Activated effector memory CD4-positive, alpha-beta T cell treated with anti-CD3 and anti-CD28 coated beads, Interleukin-2, amount 50 U/mL, for 16 hours (primary cell): ENCODE data around the gene EZH2.

ENCODE experiments used
- DNase-seq: peaks from one replicate; pipeline ENCODE4 v3.0.0-alpha.2; 2020

Gene EZH2

DNA sequence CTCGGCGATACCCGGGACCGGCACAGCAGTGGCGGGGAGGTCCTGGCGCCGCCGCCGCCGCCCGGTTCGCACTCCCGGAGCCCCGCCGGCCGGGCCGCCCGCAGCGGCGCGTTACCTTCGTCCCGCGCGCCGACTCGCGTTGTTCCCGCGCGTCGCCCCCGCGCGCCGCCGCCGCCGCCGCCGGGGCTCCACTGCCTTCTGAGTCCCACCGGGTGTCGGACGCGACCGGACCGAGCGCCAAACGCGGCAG, at the start of gene EZH2:
Gene EZH2 (minus strand): TSS at position 243 of the 250 bp plus-strand sequence. CDS start 36,993 bp downstream, outside the sequence.
- DNase-seq, result no peak

DNA sequence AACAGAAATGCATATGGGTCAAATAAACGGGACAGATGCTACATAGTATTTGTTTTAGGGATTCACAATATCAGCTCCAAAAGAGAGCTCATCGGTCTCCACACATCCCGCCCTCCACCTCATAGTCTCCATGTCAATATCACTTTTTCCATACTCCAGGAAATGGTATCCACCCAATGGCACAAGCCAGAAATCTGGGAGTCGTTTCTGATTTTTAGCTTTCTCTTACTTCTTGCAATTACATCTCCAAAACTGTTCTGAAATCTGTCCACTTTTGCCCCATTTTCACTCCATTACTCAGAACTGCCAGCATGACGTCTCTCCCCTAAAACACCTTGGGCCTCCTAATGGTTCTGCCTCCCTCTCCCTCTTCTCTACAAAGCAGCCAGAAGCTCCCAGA, 47.4 kb upstream of the EZH2 start:
- peak; percentile 3 for DNase-seq

DNA sequence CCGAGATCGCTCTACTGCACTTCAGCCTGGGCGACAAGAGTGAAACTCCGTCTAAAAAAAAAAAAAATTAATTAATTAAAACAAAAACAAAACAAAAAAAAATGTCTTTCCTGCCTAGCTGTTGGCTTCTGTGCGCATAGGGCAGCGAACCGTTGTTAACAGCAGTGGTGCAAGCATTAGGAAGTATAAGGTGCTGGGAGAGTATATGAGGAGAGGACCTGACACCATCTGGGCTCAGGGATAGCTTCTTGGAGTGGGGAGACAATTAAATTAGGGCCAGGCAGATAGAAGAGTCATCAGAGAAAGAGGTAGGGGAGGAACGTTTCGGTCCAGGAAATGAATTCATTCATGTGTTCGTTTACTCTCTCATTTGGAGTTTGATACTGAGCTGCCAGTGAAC, 46.2 kb upstream of the EZH2 start:
- peak; percentile 16 for DNase-seq

DNA sequence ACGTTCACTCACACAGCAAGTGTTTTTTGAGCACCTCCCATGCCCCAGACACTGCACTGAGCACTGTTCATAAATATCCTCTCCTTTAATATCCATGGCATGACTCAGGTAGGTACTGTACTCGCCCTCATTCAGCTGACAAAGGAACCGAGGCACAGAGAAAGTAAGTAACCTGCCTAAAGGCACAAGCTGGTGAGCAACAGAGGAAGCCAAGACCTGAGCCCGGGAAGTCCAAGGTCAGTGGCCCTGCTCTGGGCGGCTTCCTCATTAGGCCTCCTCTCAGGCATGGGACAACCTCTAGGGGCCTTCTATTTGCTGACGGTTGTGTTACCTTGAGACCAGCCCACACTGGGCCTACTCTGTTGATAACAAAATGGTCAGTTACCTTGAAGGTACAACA, 45.1 kb upstream of the EZH2 start:
- peak; percentile 21 for DNase-seq

DNA sequence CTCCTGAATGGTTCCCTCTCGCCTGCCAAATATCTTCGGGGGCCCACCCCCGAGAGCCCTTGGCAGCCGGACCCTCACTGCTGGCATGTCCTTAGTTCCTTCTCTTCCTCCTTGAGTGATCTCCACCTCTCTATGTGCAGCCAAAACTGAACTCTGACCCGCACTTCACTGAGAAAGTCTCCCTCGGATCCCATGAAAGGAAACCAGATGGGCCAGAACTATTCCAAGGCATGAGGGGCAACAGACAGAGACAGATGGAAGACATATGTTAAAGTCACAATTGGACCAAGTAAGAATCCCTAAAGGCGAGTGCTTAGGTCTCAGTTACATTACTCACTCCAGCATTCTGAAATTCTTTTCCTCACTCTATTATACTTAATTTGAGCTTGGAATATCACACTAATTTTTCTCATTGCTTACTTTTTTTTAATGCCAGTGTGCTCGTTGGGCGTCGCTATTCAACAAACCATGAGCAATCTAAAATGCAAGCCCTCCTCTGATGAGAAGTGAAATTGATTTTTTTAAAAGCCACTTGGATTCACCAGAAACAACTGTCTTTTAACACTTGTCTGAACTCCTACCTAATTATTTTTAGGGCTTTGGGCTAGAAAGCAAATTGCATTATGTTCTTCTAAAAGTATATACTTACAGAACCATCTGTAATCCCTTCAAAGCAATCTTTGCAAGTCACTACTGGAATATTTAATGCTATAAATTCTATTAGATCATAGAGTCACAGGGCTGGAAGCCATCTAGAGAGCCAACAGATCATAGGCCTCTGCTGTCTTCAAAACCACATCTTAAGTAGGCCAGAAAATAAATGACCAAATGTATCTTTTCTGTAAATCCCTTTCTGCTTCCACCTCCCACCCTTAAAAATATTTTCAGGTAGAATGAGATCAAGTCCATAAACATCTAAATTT, 43.3 kb upstream of the EZH2 start:
- peak; percentile 28 for DNase-seq

- DNase-seq, result peak; percentile 54
Measured at GRCh38 chr7:148925836-148926235, 41.7 kb upstream of the EZH2 start.

- no peak for DNase-seq
Measured at GRCh38 chr7:148924011-148924410, 39.9 kb upstream of the EZH2 start.

GRCh38 chr7:148921806-148922205, 37.7 kb upstream of the EZH2 start:
- peak; percentile 19 for DNase-seq

DNA sequence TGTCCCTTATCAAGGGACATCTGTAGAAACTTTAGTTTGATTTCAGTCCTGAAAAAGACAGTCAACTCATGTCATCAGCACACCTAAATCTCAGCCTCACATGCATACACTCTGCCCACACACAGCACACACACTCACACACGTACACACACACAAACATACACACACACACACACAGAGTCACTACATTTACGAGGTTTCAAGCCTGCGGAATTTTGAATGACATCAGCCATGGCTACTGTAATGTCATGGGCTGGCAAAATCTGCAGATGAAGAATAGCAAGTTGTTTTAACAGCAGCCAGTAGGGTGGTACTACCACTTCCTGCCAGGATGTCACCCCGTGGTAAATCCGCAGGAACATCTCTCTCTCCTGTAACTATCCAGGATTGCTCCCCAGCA, 37.1 kb upstream of the EZH2 start:
- peak; percentile 25 for DNase-seq

- no peak for DNase-seq
Measured at GRCh38 chr7:148919859-148920258, 35.8 kb upstream of the EZH2 start.

DNA sequence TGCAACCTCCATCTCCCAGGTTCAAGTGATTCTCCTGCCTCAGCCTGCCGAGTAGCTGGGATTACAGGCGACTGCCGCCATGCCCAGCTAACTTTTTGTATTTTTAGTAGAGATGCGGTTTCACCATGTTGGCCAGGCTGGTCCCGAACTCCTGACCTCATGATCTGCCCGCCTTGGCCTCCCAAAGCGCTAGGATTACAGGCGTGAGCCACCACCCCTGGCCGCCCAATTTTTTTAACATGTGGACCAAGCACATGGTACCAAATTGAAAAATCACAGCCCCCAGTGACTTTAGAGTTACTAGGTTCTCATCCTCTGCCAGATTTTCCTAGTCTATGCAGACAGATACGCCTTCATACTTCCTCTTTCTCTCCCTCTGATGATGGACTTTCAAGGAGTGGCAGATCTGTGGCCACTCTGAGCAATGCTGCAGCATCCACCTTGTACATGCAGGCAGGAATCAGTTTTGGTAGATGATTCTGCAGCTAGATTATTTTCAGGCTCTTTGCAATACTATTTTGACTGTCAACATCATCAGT, 34.0 kb upstream of the EZH2 start:
- DNase-seq, result peak; percentile 50

DNA sequence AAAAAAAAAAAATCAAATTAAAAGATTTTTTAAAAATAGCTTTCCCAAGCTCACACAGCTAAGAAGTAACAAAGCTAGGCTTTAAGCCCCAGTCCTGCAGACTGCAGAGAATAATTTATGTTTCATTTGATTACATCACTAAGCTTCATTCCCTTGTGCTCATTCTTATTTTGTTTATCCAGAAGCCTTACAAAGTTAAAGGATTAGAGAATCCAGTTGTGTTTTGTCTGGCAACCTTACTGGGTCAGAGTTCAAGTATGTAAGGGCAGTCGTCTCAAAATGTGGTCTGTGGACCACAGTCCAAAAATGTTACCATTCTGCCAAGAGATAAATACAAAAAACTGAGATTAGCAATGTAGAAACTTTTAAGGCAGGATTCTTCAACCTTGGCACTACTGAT, 32.1 kb upstream of the EZH2 start:
- DNase-seq, result no peak

DNA sequence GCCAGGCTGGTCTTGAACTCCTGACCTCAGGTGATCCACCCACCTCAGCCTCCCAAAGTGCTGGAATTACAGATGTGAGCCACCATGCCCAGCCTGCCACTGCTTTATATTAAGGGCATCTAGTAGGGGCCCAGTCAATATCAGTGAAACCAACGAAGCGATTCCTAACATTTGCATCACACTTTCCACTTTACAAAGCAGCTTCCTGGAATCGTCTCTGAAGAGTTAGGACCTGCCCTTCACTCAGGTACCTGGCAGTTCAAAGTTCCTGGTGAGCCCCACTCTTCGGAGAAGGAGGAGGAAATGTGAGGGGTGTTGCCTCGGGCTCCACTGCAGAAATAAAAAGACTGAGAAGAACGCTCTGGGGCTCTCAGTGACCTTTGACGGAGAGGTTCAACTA, 31.1 kb upstream of the EZH2 start:
- peak; percentile 66 for DNase-seq

GRCh38 chr7:148914208-148914777, 30.2 kb upstream of the EZH2 start:
- peak; percentile 83 for DNase-seq

DNA sequence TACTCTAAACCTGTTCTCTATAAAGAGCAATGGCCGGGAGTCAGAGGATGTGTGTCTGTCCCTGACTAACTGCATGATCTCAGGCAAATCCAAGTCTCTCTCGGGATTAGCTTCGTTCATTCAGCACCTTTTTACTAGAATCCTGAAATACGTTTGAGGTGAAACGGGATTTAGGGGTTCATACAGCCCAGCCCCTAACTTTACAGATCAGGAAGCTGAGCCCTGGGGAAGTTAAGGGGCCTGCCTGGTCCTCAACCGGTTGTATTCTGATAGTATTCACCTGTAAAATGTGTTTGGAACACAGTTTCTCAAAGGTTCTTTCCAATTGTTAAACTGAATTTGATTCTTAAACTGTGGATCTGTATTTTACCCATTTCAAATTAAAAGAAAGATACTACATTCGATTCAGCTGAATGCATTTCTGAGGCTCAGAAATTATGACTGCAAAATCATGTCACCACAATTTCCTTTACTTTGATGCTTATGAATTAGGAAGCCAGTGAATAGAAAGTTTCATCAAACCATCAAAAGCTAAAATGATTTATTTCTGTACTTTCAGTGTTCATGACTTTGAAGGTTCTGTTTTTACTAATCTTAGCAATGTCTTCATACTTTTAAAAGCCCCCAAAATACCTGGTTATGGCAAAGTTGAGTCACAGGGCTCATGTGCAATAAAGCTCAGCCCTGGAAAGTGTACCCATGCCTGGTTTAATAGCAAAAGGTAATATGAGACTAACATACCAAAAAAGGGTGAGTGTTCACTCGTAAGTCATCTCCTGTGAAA, 28.9 kb upstream of the EZH2 start:
- DNase-seq, result peak; percentile 77

DNA sequence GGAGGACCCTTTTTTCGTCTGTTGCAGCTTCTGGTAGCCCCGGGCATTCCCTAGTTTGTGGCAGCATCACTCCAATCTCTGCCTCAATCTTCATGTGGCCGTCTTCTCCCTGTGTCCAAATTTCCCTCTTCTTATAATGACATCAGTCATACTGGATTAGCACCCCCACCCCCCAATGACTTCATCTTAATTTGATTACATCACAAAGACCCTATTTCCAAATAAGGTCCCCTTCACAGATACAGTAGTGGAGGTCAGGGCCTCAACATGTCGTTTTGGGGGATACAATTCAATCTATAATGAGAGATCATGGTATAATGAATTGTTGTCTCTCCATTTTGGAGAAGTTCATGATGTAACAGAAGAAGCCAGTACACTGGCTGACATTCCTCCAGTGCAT, 28.1 kb upstream of the EZH2 start:
- DNase-seq, result no peak

- peak; percentile 67 for DNase-seq
Measured at GRCh38 chr7:148911626-148912025, 27.5 kb upstream of the EZH2 start.

DNA sequence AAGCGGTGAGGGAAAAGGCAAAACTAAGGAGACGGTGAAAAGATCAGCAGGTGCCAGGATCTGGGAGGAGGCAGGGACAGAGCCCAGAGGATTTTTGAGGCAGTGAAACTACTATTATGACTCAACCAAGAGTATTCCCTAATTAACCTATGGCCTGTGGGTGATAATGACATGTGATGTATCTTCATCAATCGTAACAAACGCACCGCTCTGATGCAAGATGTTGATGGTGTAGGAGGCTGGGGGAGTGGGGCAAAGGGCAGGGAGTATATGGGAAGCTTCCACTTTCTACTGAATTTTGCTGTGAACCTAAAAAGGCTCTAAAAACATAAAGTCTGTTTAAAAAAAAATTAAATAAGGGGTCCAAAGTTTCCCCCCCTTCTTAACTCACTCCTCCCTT, 25.5 kb upstream of the EZH2 start:
- no peak for DNase-seq

DNA sequence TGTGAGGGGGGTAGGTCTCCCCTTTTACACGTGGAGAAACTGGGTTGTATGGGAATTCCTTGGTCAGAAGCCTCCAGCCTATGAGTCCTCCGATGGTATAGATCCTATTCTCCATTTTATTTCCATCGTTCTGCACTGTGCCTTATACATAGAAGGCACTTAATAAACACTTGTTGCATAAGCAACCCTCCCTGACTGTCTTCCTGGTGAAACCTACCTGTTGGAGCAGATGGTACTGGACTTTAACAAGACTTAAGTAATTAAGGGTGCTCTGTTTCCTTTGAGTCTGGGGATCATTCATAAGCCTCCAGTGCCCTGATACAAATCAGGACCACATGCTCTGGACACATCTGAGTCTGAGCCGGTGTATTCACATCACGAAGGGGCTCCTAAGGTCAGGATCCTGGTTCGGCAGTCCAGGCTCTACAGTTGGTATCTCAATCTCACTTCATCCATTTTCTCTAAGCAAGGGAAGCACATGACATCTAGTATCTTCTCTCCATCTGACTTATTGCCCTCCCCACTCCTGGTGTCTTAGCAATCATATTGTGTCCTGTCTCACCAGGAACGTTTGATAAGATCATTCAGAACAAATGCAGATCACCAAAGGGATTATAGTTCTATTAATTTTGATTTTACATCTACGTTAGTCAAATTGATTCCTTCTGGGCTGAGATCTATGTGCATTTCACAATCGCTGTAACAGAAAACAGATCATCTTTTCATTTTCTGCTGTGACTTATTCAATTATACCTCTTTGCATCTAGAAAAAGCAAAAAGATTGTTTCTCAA, 22.8 kb upstream of the EZH2 start:
- DNase-seq, result no peak

GRCh38 chr7:148905093-148905666, 21.1 kb upstream of the EZH2 start:
- no peak for DNase-seq

DNA sequence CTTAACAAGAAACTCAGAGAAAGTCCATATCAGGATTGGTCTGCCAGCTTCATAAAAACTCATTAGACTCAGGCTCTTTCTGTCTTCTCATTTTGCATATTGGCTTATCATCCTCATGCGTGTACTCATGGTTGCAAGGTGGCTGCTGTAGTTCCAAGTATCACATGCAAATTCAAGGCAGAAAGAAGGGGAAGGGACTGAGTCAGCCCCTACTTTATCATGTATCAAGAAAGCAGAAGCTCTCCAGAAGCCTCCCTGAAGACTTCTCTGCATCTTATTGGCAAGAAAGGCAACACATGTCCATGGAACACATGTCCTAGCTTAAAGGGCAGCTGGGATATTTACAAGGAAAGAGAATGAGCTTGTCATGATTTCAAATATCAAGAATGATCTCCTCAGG, 19.4 kb upstream of the EZH2 start:
- DNase-seq, result no peak

GRCh38 chr7:148901178-148901577, 17.1 kb upstream of the EZH2 start:
- no peak for DNase-seq
